Choroid plexus epithelial cell (primary cell): ENCODE results near the gene KIAA0232.
"Not testable (repeated sequence)": the region's sequence is repeated elsewhere in the genome, so short reads cannot be mapped to it uniquely, and the experiment has no call there.

Experiments
- DNase-seq: peaks from one replicate; pipeline ENCODE4 v3.0.0-alpha.2; 2010; ENCODE audit warnings: low read depth
- H3K4me3 ChIP-seq: 2 replicates; pipeline ENCODE4 v1.5.1; 2011; ENCODE audit warnings: low read depth, mild to moderate bottlenecking, control low read depth, low read length, moderate library complexity
- TF ChIP-seq, protein P1 (sequence below): conservative IDR thresholded peaks from 2 replicates; pipeline ENCODE4 v1.5.1; 2011; ENCODE audit warnings: low read depth, mild to moderate bottlenecking, control low read depth, inconsistent platforms, low read length, moderate library complexity

Gene KIAA0232

DNA sequence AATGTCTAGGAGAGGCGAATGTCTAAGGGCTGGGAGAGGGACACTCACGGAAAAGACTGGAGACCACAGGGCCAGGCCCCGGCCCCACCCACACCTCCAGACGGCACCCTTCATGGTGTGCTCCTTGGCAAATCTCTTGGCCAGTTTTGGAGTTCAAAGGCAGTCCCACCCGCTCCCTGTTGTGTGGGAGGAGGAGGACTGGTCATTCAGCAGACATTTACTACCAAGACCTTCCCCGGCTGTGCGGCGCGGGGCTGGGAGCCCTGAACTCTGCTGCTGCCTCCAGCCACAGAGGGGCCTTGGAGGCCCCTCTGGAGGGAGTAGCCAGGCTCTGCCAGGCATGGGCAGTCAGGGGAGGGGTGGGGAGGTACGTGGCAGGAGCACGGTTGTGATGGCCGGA is 118.4 kb downstream of the KIAA0232 start:
- TF ChIP-seq, protein P1, sequence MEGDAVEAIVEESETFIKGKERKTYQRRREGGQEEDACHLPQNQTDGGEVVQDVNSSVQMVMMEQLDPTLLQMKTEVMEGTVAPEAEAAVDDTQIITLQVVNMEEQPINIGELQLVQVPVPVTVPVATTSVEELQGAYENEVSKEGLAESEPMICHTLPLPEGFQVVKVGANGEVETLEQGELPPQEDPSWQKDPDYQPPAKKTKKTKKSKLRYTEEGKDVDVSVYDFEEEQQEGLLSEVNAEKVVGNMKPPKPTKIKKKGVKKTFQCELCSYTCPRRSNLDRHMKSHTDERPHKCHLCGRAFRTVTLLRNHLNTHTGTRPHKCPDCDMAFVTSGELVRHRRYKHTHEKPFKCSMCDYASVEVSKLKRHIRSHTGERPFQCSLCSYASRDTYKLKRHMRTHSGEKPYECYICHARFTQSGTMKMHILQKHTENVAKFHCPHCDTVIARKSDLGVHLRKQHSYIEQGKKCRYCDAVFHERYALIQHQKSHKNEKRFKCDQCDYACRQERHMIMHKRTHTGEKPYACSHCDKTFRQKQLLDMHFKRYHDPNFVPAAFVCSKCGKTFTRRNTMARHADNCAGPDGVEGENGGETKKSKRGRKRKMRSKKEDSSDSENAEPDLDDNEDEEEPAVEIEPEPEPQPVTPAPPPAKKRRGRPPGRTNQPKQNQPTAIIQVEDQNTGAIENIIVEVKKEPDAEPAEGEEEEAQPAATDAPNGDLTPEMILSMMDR, result no peak
- no peak for DNase-seq
- no peak overlapping the region for H3K4me3 ChIP-seq

DNA sequence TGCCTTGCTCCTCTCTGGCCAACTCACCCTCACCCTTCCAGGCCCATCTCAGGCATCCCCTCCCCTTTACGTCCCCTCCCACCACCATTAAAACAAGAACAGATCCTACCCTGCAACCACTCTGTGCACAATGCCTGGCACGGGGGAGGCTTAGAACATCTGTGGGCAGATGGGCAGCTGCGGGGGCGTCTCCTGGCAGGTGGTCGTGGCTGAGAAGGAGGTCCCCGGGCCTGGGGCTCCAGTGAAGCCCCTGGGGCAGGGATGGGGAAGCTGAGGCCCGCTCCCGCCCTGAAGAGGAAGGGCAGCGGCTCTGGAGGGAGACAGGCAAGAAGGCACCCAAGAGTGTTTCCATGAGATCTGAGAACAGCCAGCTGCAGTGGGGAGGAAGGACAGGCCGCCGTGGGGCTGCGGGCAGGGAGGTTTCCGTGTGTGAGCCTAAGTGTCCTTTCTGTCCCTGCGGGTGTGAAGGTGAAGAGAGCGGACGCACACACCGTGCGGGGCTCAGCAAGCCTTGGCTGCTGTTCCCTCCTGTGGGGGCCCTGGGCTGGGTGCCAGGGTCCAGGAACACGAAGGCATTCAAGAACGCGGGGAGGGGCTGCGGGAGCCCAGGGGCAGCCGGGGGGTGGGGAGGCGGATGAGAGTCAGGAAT is 119.3 kb downstream of the KIAA0232 start:
- TF ChIP-seq, protein P1, result no peak
- peak; percentile 28 for DNase-seq
- no peak overlapping the region for H3K4me3 ChIP-seq

DNA sequence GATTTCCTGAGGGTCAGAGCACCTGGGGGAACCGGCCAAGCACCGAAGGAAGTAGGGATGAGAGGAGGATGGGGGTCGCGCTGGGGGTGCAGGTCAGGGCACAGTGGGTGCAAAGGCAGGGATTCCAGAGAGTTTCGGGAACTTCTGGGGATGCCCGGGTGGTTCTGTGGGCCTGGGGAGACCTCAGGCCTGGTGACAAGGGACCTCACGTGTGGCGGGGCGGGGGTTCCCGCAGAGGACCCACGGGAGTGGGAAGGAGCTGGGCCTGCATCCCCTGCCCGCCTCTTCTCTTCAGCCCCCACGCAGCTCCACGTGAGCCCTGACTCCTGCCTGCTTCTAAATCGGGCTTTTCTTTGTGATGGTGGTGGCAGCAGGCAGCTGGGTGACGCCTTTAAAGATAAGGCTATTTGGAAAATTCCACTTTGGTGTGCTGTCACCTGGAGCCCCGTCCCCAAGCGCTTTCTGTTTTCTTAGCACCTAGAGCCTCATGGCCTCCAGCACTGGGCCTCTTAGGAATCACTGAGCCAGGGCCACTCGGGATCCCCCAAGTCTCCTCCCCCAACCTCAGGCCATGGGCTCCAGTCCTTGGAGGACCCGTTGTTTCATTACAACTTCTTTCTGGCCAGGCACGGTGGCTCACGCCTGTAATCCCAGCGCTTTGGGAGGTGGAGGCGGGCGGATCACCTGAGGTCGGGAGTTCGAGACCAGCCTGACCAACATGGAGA is 120.0 kb downstream of the KIAA0232 start:
- H3K4me3 ChIP-seq, result no peak overlapping the region
- TF ChIP-seq, protein P1, result no peak
- no peak for DNase-seq

DNA sequence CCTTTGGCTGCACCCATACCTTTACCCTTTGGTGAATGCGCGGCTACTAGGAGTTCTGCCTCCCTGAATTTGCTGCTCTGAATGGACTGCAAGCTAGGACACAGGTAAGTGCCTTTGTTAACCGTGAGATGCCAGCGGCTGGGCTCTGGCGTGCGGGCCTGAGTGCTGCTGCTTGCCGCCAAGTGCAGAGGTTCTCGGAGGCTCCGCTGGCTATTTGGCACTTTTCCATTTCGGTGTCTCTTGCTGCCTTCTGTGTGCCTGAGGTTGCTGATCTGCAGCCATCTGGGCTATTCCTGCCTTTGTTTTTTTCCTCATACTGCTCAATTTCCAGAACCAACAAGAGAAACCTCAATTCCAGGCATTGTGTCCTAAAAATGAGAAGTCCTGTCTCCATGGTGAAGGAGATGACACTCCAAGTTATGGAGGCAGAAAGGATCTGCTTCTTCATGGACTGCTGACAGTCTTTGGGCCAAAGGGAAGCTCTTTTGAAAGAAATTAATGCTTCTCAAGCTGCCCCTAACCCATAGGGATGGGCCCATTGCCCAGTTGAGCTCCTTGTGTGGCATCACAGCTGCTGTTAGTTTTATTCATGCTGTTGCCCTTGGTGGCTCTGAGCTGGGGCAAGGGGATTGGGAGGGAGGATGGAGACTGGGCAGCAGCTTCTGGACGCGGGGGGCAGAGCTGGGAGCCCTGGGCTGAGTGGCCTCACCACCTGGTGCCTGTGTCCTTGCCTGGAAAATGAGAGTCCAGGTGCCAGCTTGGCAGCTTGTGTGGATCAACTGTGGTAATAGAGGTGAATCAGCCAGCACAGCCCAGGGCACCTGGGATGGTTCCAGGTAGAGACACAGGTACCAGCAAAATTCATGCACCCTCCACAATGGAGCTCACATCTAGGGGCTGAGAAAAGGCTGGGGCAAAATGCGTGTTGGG is 123.3 kb downstream of the KIAA0232 start:
- no peak for DNase-seq
- no peak overlapping the region for H3K4me3 ChIP-seq
- TF ChIP-seq, protein P1, result no peak

DNA sequence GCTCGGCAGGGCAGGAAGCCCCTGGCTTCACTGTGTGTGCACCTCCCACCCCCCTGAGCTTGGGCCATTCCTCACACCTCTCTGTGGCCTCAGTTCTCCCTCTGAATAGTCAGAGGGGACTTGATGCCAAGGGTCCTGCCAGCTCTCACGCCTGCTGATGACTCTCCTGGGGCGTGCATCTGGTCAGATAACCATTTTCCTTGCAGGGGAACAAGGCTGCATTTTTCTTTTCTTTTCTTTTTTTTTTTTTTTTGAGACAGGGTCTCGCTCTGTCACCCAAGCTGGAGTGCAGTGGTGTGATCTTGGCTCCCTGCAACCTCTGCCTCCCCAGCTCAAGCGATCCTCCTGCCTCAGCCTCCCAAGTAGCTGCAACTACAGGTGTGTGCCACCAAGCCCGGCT is 124.0 kb downstream of the KIAA0232 start:
- H3K4me3 ChIP-seq, DNase-seq: not testable (repeated sequence)

DNA sequence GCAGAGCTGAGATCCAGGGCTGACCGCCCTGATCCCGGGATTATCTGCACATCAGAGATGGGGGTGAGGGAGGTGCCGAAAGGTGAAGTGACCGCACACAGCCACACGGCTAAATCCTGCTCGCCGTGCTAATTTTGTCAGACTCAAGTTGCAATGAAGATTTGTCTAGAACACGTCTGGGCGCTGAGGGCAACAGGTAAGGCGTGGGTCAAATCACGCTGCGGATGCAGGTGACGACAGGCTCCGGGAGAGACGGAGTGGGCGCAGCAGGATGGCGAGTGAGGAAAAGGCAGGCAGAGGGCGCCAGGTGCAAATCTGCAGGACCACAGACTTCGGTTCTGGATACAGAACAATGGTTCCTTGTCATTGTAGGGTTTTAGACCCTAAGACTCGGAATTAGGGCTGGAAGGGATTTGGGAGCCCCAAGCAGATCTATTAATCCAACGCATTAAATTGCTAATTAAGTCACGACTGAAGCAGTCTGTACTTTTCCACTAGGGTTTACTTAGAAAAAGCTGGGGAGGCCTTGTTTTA is 125.2 kb downstream of the KIAA0232 start:
- peak; percentile 43 for DNase-seq
- H3K4me3 ChIP-seq, result no peak overlapping the region
- TF ChIP-seq, protein P1, result peak; percentile 62
